Activated naive CD4-positive, alpha-beta T cell treated with anti-CD3 and anti-CD28 coated beads, Interleukin-2, amount 10 ng/mL, durations not matched to agents 7 days and 5 days (primary cell): ENCODE measurements around the gene FAM163B.
A peak's percentile ranks its signal among the peaks of the same experiment; 100 is the strongest.

Experiments
- CTCF ChIA-PET: fragments of 350-600 bp; sonication (Branson Sonifier 250); formaldehyde crosslinking; loops from one replicate; lab custom pipeline; 2021; ENCODE audit warnings: antibody characterized with exemption; lab: Charles Lee
- DNase-seq: peaks from one replicate; pipeline ENCODE4 v3.0.0-alpha.2; 2020
- H3K27ac Mint-ChIP-seq: one replicate; pipeline ENCODE4 v1.8.0; 2021; ENCODE audit warnings: mild to moderate bottlenecking, moderate library complexity, mixed read lengths
- H3K27me3 Mint-ChIP-seq: one replicate; pipeline ENCODE4 v1.8.0; 2021; ENCODE audit warnings: mild to moderate bottlenecking, mixed read lengths
- H3K36me3 Mint-ChIP-seq: one replicate; pipeline ENCODE4 v1.8.0; 2021; ENCODE audit warnings: mixed read lengths
- H3K4me1 Mint-ChIP-seq: one replicate; pipeline ENCODE4 v1.8.0; 2021; ENCODE audit warnings: mixed read lengths
- H3K4me3 Mint-ChIP-seq: one replicate; pipeline ENCODE4 v1.8.0; 2021; ENCODE audit warnings: mild to moderate bottlenecking, moderate library complexity, mixed read lengths
- H3K9me3 Mint-ChIP-seq: one replicate; pipeline ENCODE4 v1.8.0; 2021; ENCODE audit warnings: mixed read lengths

The FAM163B gene

DNA sequence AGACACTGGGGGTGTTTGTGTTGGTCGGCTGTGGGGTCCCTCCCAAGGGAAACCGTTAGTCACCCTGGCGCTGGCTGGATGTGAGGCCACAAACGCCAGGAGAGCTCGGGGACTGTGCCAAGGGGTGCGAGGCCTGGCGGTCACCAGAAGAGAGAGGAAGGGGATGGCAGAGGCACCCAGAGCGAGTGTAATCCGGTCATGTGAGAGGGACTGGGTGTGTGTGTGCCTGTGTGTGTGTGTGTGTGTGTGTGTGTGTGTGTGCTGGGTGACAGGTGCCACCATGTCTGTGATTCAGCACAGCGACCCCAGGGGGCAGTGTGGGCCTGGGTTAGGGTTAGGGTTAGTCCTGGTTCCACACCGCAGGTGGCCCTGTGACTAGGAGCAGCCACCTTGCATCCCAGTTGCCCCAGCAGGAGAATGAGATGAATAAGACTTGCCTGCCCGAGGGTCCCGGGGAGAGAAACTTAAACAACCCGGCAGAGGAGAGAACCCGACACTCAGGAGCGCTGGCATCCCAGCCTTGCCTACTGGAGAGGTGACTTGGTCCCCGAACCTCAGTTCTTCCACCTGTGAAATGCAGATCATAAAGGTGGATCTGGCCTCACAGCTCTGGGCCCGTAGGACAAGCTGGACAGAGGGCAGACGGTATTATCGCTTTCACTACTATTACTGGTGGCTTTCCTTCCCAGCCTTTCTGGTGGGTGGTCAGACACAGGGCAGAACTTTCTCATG is 76.1 kb downstream of the FAM163B start:
- Mint-ChIP-seq H3K27ac (no peak overlapping the region), H3K4me3 (no peak overlapping the region), H3K9me3 (no peaks in the 10 kb centered on the region), H3K4me1 (peaks cover 6% of the 10 kb centered on the region), H3K36me3 (no peaks in the 10 kb centered on the region), H3K27me3 (peaks cover 41% of the 10 kb centered on the region)
- peak; percentile 78 for DNase-seq
- CTCF ChIA-PET = interaction anchor here (0.8 to 3.0 kb wide), 6 partner anchors 17 to 461 kb away, joined by 3 to 24 read pairs (median 4); no protein-coding TSS in a partner anchor

DNA sequence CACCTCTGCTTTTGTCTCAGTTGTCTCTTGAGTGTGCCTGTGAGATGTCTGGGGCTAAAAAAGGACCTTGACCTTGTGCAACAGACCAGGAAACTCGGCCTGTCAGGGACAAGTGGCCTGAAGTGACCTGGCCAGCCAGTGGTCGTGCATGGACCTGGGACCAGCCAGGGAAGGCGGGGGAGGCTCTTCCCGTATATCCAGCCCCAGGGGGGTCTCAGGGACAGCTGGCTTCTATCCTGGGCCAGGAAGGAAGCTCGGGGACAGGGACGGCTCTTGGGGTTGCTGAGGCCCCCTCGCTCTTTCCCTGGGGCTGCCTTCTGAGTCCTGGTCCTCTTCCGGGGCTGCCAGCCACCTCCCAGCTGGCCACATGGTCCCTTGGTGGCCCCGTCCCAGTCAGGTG is 77.9 kb downstream of the FAM163B start:
- H3K9me3 Mint-ChIP-seq = no peaks in the 10 kb centered on the region
- H3K27ac Mint-ChIP-seq = no peak overlapping the region
- no peak for DNase-seq
- no peaks in the 10 kb centered on the region for H3K36me3 Mint-ChIP-seq
- H3K4me3 Mint-ChIP-seq = no peak overlapping the region
- CTCF ChIA-PET = interaction anchor here (1.4 to 3.0 kb wide), 2 partner anchors 13 to 195 kb away, joined by 3 to 24 read pairs; no protein-coding TSS in a partner anchor
- peaks cover 6% of the 10 kb centered on the region for H3K4me1 Mint-ChIP-seq
- H3K27me3 Mint-ChIP-seq = peaks cover 45% of the 10 kb centered on the region

DNA sequence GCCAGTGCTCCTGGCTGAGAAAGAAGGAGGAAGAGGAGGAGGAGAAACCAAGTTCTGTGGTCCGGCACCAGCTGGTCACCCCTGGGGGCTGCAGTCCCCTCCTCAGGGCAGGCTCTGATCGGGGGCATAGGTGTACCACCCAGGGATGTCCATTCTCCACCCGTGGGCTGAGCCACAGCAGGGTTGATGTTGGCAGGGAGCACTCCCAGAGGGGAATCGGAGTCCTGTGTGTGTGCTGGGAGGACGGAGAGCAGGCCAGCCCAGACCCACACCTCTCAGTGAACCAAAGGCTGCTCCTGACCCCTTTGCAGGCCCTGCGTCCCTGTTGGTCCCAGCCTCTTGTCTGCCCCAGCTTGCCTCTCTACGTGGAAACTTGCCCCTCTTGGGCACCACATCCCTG is 79.3 kb downstream of the FAM163B start:
- Mint-ChIP-seq H3K27me3 (peaks cover 30% of the 10 kb centered on the region), H3K9me3 (no peaks in the 10 kb centered on the region), H3K27ac (no peak overlapping the region), H3K4me1 (peaks cover 6% of the 10 kb centered on the region), H3K4me3 (no peak overlapping the region), H3K36me3 (no peaks in the 10 kb centered on the region)
- DNase-seq = no peak
- CTCF ChIA-PET = interaction anchor here (1.4 kb wide), 1 partner anchor 11 kb away, joined by 3 read pairs; no protein-coding TSS in a partner anchor

DNA sequence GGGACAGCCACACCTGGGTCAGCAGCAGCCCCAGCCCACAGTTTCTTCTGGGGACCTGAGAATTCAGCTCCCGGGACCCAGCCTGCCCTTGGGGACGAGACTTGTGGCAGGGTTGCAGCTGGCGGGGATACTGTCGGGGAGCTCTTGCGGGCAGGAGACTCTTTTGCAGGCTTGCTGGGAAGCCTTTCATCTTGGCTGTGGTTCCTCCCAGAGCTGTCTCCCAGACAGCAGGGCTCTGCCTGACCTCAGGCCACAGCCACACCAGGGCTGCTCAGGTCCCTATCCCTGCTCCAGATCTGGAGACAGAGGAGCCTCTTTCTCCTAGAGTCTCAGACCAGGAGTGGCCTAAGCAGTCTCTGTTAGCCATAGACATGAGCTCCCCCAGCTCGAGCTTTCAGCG is 79.7 kb downstream of the FAM163B start:
- Mint-ChIP-seq H3K27ac (no peak overlapping the region), H3K27me3 (peaks cover 27% of the 10 kb centered on the region)
- CTCF ChIA-PET = no interaction called here

DNA sequence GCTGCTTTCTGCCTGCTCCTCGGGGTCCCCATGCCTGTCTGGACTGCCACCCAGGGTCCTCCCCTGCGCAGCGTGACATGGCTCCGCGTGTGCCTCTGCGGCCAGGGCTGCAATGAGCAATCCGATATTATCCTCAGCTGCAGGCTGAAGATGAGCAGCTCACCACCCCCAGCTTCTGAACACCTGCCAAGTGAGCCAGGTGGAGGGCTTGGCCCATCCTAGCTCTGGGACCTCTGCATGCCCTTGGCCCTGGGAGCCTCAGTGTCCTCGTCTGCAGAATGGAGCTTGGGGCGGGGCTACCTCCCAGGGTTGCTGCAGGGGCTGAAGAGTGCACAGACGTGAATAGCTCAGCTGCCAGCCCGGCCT is 80.3 kb downstream of the FAM163B start:
- H3K27me3 Mint-ChIP-seq = peaks cover 22% of the 10 kb centered on the region
- no peak overlapping the region for H3K4me3 Mint-ChIP-seq
- H3K36me3 Mint-ChIP-seq = no peaks in the 10 kb centered on the region
- peaks cover 6% of the 10 kb centered on the region for H3K4me1 Mint-ChIP-seq
- H3K27ac Mint-ChIP-seq = no peak overlapping the region
- no peaks in the 10 kb centered on the region for H3K9me3 Mint-ChIP-seq
- CTCF ChIA-PET = no interaction called here
- DNase-seq = no peak

More for the DNA sequence above, 79.7 kb downstream of the FAM163B start:
- peaks cover 6% of the 10 kb centered on the region for H3K4me1 Mint-ChIP-seq
- H3K4me3 Mint-ChIP-seq = no peak overlapping the region
- no peak for DNase-seq
- H3K9me3 Mint-ChIP-seq = no peaks in the 10 kb centered on the region
- H3K36me3 Mint-ChIP-seq = no peaks in the 10 kb centered on the region

DNA sequence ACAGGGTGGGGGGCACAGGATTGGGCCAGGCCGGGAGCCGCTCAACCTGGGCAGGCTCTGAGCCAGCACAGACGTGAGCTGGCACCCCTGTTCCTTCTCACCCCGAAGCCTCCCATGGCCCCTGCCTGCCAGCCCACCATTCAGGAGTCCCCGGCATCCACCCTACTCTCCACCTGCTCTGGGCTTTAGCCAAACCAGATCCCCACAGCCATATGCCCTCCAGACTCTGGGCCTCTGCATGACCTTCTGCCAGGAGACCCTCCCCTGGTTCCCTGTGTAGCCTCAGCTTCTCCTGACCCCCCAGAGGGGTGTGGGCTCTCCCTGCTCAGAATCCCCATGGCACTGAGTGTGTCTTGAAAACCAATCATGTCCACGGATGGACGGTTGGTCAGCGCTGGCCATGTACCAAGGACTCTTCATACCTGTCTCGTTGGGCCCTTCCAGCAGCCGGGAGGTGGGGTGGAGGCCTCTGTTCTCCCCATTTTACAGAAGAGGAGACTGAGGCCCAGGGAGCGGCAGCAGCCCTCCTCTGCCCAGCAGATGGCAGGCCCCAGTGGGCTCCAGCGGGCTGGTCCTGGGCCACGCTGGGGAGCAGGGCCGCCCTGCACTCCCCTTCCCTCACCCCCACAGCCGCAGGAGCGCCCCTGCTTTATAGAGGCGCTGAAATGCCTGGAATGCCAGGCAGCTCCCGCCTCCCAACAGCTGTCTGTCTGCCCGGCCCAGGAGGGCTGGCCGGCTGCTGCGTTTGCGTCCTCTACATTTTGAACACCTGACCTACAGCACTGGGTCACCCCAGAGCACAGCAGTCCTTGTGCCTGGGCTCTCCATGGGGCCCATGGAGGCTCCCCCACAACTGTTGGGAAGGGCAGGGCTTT is 81.0 kb downstream of the FAM163B start:
- no peak overlapping the region for H3K4me3 Mint-ChIP-seq
- no peak overlapping the region for H3K27ac Mint-ChIP-seq
- no peaks in the 10 kb centered on the region for H3K9me3 Mint-ChIP-seq
- no peaks in the 10 kb centered on the region for H3K36me3 Mint-ChIP-seq
- H3K4me1 Mint-ChIP-seq = peaks cover 4% of the 10 kb centered on the region
- peaks cover 16% of the 10 kb centered on the region for H3K27me3 Mint-ChIP-seq
- CTCF ChIA-PET = no interaction called here
- no peak for DNase-seq

DNA sequence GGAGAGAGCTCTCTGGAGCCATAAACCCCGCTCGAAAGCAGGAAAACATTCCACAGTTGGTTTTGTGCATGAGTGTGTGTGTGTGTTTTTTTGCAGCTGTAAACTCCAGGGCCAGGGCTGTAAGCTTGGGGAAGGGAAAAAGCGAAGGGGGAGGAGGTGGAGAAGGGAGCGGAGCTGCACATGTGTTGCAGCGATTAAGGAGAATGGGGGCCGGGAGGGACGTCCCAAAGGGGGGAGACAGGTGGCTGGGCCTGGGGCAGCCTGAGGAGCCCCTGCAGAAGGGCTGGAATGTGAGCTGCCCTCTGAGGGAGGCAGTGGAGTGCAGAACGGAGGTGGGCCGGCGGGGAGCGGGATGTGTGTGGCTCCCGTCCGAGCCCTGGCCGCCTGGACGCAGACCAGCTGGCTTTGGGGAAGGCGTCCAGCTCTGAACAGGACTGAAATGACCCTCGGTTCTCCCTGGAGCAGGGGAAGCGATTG is 81.7 kb downstream of the FAM163B start:
- H3K27ac Mint-ChIP-seq = no peak overlapping the region
- H3K4me3 Mint-ChIP-seq = no peak overlapping the region
- peaks cover 8% of the 10 kb centered on the region for H3K27me3 Mint-ChIP-seq
- H3K9me3 Mint-ChIP-seq = no peaks in the 10 kb centered on the region
- no peaks in the 10 kb centered on the region for H3K36me3 Mint-ChIP-seq
- H3K4me1 Mint-ChIP-seq = no peaks in the 10 kb centered on the region
- no peak for DNase-seq
- CTCF ChIA-PET = no interaction called here
